GM23338 (cell line): ENCODE measurements around the gene ATG7.

Experiments used
- CTCF ChIP-seq, 2 experiments: fragments of 200-600 bp in 1 of 2; sonication (generic) in 1 of 2; conservative IDR thresholded peaks; 2 replicates each; pipeline versions ENCODE4 v1.5.1 to v1.6.1; 2016 to 2017; ENCODE audit warnings: antibody characterized with exemption in 2 of 2, low read depth in 2 of 2, mild to moderate bottlenecking in 2 of 2, moderate library complexity in 1 of 2
- EZH2 ChIP-seq: fragments of 200-600 bp; sonication (generic); IDR thresholded peaks from one replicate; pipeline ENCODE4 v1.8.0; 2017; ENCODE audit warnings: antibody characterized with exemption, mild to moderate bottlenecking, low read depth; ENCODE audit not compliant: unreplicated experiment
- POLR2AphosphoS5 ChIP-seq: IDR thresholded peaks from 2 replicates; pipeline ENCODE4 v1.6.1; 2016; ENCODE audit warnings: antibody characterized with exemption, low read depth

DNA sequence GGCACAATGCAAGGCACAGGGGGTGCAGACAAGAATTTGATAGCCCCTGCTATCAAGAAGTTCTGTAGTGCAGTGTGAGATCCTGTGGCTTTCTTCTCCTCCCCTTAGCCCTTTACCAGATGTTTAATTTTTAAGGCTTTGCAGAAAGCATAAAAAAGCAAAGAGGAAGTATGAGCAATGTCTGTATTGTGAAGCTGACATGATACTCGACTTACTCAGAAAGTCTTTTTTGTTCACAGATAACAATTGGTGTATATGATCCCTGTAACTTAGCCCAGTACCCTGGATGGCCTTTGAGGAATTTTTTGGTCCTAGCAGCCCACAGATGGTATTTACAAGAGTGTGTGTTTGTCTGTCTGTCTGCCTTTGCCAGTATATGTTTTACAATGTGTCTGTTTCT, 58.9 kb downstream of the ATG7 start:
- TF ChIP-seq POLR2AphosphoS5 (no peak), CTCF (conservative IDR thresholded peaks at IDR 0.05; ENCODE audit: low read depth in 2 of 2) (no peak), EZH2 (no peak)
